ENCODE data around the gene ZC3H10. TPM values are rescaled to one million over a fixed set of nuclear protein-coding genes. Genes with fewer than 3 reads are reported as not detected.

ZC3H10 gene
- total and polyA plus RNA-seq, 2 donors (not counting 3 experiments of a cell fraction or from before 2014, with no cell fraction given), result 2.6 to 10.1 TPM

- peaks cover 33% of the 10 kb centered on the region for H3K79me2 ChIP-seq (ENCODE audit: control insufficient read depth, insufficient read depth, low read length)
- H3K27me3 ChIP-seq (ENCODE audit: control insufficient read depth in 2 of 2, insufficient read depth in 2 of 2, low read length in 2 of 2), result no peaks in the 10 kb centered on the region
- peak overlapping the region; percentile 96 for H3K4me2 ChIP-seq (ENCODE audit: insufficient read depth, low read length)
- intact Hi-C loops (cut with micrococcal nuclease), result loop anchor here (1.0 kb wide), 2 partner anchors 35 to 42 kb away; no protein-coding TSS in a partner anchor
- no peak for TF ChIP-seq EZH2 (IDR thresholded peaks at IDR 0.05; ENCODE audit: borderline replicate concordance, low read depth, low read length, severe bottlenecking)
- TF ChIP-seq CTCF (IDR thresholded peaks at IDR 0.05; ENCODE audit: extremely low read depth in 1 of 2, insufficient read depth in 1 of 2, low read depth in 1 of 2, low read length in 2 of 2), result no peak
- no peak for TF ChIP-seq FOS (IDR thresholded peaks at IDR 0.05; ENCODE audit: borderline replicate concordance, insufficient read depth, low read length)
- no peak for TF ChIP-seq POLR2AphosphoS5 (IDR thresholded peaks at IDR 0.05; ENCODE audit: insufficient read depth, low read depth, low read length)
- no peak for TF ChIP-seq MYC (IDR thresholded peaks at IDR 0.05; ENCODE audit: low read depth, low read length)
- TF ChIP-seq POLR2A (IDR thresholded peaks at IDR 0.05; ENCODE audit: low read depth, low read length), result no peak
- TF ChIP-seq JUN (IDR thresholded peaks at IDR 0.05; ENCODE audit: borderline replicate concordance, insufficient read depth, insufficient read length, low read depth), result no peak
- TF ChIP-seq MAX (IDR thresholded peaks at IDR 0.05; ENCODE audit: insufficient read depth, insufficient read length), result no peak
- no peak for TF ChIP-seq GATA2 (IDR thresholded peaks at IDR 0.05; ENCODE audit: insufficient read depth, insufficient read length, low read depth, low read length)
- ChIA-PET CTCF (interaction anchor here (1.0 to 3.3 kb wide), 6 partner anchors 20 to 43 kb away, joined by 4 to 16 read pairs (median 10); partner anchors contain the start of genes ESYT1, SMARCC2 and ZC3H10), POLR2A (interaction anchor here (1.0 to 3.9 kb wide), 5 partner anchors 17 to 57 kb away, joined by 4 to 23 read pairs (median 8); partner anchors contain the start of genes ESYT1, PA2G4 and SMARCC2)
- dilution Hi-C loops (cut with MboI; ENCODE audit: extremely low pct_ligation_motif_present, low sequenced_read_pairs), result no loop called here
- DNase-seq (ENCODE audit: low read depth, low spot score) (no peak), FAIRE-seq (peak; percentile 47)
- H3K9ac ChIP-seq (replicated peaks; ENCODE audit: extremely low read depth, insufficient read depth, low read length), result peak overlapping the region; percentile 61
- H3K27ac ChIP-seq (ENCODE audit: insufficient read depth, low read depth, low read length), result peak overlapping the region; percentile 87
- peak overlapping the region in 2 of 3 experiments; percentile 78 to 98 for H3K4me3 ChIP-seq (replicated peaks in 1 of 3; ENCODE audit: insufficient read depth in 1 of 3, low read depth in 1 of 3, low read length in 3 of 3)
- H3K36me3 ChIP-seq (ENCODE audit: control insufficient read depth in 2 of 2, extremely low read depth in 1 of 2, insufficient read depth in 2 of 2, low read length in 2 of 2), result peaks cover 18 to 38% of the 10 kb centered on the region in 2 experiments
- H3K9me3 ChIP-seq (replicated peaks; ENCODE audit: control insufficient read depth, insufficient read depth, low read length), result no peaks in the 10 kb centered on the region
- H3K4me1 ChIP-seq (ENCODE audit: control insufficient read depth, extremely low read depth, insufficient read depth, low read length), result peaks cover 22% of the 10 kb centered on the region
- no peaks in the 10 kb centered on the region for H4K20me1 ChIP-seq (replicated peaks; ENCODE audit: control insufficient read depth, extremely low read depth, insufficient read depth, low read length)
- no peaks in the 10 kb centered on the region for H3K9me1 ChIP-seq (replicated peaks; ENCODE audit: control insufficient read depth, extremely low read depth, insufficient read depth, low read length)
- H2AFZ ChIP-seq (ENCODE audit: low read depth, low read length), result no peak overlapping the region
- no TSS peak for BruUV-seq (replicated peaks)
Observed at GRCh38 chr12:56160894-56161689, 43.0 kb downstream of the ZC3H10 start.

Measured in endothelial cell of umbilical vein (primary cell).